Nephron (organoid): ENCODE data around the gene ULK1.

Experiments
- H3K27ac Mint-ChIP-seq, 3 experiments: 2 replicates each; pipeline ENCODE4 v1.8.0; 2020; ENCODE audit warnings: mixed read lengths in 3 of 3, mild to moderate bottlenecking in 2 of 3, moderate library complexity in 1 of 3
- H3K27me3 Mint-ChIP-seq: 2 replicates; pipeline ENCODE4 v1.8.0; 2021; ENCODE audit warnings: low read depth, mild to moderate bottlenecking, moderate library complexity, mixed read lengths
- H3K36me3 Mint-ChIP-seq: 2 replicates; pipeline ENCODE4 v1.8.0; 2020; ENCODE audit warnings: low read depth, mixed read lengths
- H3K4me1 Mint-ChIP-seq: 2 replicates; pipeline ENCODE4 v1.8.0; 2020; ENCODE audit warnings: mixed read lengths
- H3K4me3 Mint-ChIP-seq, 3 experiments: 2 replicates each; pipeline ENCODE4 v1.8.0; 2020; ENCODE audit warnings: mild to moderate bottlenecking in 3 of 3, mixed read lengths in 3 of 3, moderate library complexity in 2 of 3
- H3K9me3 Mint-ChIP-seq: 2 replicates; pipeline ENCODE4 v1.8.0; 2020; ENCODE audit warnings: mixed read lengths
- CTCF ChIP-seq, 3 experiments: fragments of 200-600 bp; sonication (generic); IDR thresholded peaks; one replicate each; pipeline ENCODE4 v1.5.0; 2021; ENCODE audit warnings: antibody characterized with exemption in 3 of 3; ENCODE audit not compliant: unreplicated experiment in 3 of 3

ULK1 gene

DNA sequence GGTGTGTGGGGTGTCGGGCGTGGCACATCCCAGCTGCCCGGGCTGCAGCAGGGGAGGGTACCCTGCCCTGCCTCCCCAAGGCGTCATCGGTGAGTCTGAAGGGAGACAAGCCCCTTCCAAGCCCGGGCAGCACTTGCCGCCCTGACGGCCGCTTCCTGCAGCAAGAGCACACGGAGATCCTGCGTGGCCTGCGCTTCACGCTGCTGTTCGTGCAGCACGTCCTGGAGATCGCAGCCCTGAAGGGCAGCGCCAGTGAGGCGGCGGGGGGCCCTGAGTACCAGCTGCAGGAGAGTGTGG, 24.6 kb downstream of the ULK1 start:
- Mint-ChIP-seq H3K27me3 (no peaks in the 10 kb centered on the region), H3K4me3 (no peak overlapping the region), H3K4me1 (peaks cover 4% of the 10 kb centered on the region), H3K9me3 (no peaks in the 10 kb centered on the region), H3K27ac (no peak overlapping the region), H3K36me3 (peaks cover 12% of the 10 kb centered on the region)
- no peak for TF ChIP-seq CTCF (IDR thresholded peaks at IDR 0.05; ENCODE audit: unreplicated experiment in 3 of 3)

- Mint-ChIP-seq H3K4me1 (peaks cover 7% of the 10 kb centered on the region), H3K4me3 (no peak overlapping the region), H3K27ac (no peak overlapping the region), H3K9me3 (no peaks in the 10 kb centered on the region), H3K36me3 (peaks cover 12% of the 10 kb centered on the region), H3K27me3 (no peaks in the 10 kb centered on the region)
- TF ChIP-seq CTCF (IDR thresholded peaks at IDR 0.05; ENCODE audit: unreplicated experiment in 3 of 3) = no peak
Measured at GRCh38 chr12:131919366-131920156, 25.1 kb downstream of the ULK1 start.

- no peak for TF ChIP-seq CTCF (IDR thresholded peaks at IDR 0.05; ENCODE audit: unreplicated experiment in 3 of 3)
- Mint-ChIP-seq H3K27me3 (no peaks in the 10 kb centered on the region), H3K4me3 (no peak overlapping the region), H3K4me1 (peaks cover 12% of the 10 kb centered on the region), H3K27ac (no peak overlapping the region), H3K9me3 (no peaks in the 10 kb centered on the region), H3K36me3 (peaks cover 12% of the 10 kb centered on the region)
Measured at GRCh38 chr12:131920157-131920508, 25.7 kb downstream of the ULK1 start.

DNA sequence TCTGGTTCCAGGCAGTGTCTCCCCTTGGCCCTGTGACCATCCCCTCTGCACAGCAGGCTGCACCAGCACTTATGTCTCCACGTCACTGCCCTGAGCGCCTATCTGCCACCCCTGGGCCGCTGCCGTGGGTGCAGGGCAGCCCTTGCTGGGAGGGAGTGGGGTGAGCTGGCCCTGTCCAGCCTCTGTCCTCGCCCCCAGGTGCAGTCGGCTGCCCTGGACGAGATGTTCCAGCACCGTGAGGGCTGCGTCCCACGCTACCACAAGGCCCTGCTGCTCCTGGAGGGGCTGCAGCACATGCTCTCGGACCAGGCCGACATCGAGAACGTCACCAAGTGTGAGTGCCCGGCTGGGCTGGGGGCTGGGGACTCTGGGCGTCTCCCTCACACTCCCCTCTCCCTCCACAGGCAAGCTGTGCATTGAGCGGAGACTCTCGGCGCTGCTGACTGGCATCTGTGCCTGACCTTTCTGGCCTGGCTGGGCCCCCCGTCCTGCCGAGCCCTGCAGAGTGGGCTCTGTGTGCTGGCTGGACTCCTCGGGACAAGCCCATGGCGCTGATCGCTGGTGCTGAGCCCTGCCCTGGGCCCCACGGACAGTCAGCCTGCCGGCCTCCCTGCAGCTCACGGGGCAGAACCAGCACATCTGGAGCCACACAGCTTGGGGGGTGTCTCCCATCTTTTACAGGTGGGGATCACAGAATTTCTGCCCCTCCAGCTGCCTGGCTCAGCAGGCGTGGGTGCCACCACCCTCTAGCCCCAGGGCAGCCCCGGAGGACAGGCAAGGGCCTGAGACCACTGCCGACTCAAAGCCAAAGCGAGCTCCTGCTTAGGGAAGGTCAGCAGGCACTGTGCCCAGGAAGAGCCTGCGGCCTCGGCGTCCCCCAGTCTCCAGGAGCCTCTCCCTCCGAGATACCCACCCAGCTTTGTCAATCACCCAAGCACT, 26.7 kb downstream of the ULK1 start:
- no peak overlapping the region for H3K27ac Mint-ChIP-seq
- no peak for TF ChIP-seq CTCF (IDR thresholded peaks at IDR 0.05; ENCODE audit: unreplicated experiment in 3 of 3)
- H3K27me3 Mint-ChIP-seq = no peaks in the 10 kb centered on the region
- H3K9me3 Mint-ChIP-seq = no peaks in the 10 kb centered on the region
- H3K4me3 Mint-ChIP-seq = no peak overlapping the region
- H3K4me1 Mint-ChIP-seq = peaks cover 12% of the 10 kb centered on the region
- peaks cover 12% of the 10 kb centered on the region for H3K36me3 Mint-ChIP-seq

GRCh38 chr12:131921866-131922769, 27.7 kb downstream of the ULK1 start:
- no peaks in the 10 kb centered on the region for H3K27me3 Mint-ChIP-seq
- H3K36me3 Mint-ChIP-seq = peaks cover 12% of the 10 kb centered on the region
- H3K4me1 Mint-ChIP-seq = peaks cover 12% of the 10 kb centered on the region
- no peak for TF ChIP-seq CTCF (IDR thresholded peaks at IDR 0.05; ENCODE audit: unreplicated experiment in 3 of 3)
- H3K4me3 Mint-ChIP-seq = no peak overlapping the region
- H3K27ac Mint-ChIP-seq = no peak overlapping the region
- no peaks in the 10 kb centered on the region for H3K9me3 Mint-ChIP-seq
